Prostate gland (tissue), 2 donors: Measurements from ENCODE around the gene STRIP1. TPM values are rescaled to one million over a fixed set of nuclear protein-coding genes. Genes with fewer than 3 reads are reported as not detected.

Experiments
- DNase-seq: peaks from one replicate; pipeline ENCODE4 v3.0.0-alpha.2; 2019; ENCODE audit warnings: low spot score
- H3K27ac ChIP-seq, 2 donors: fragments of 200-600 bp; sonication (generic); 2 replicates each; pipeline ENCODE4 v1.5.1; 2017 to 2019
- H3K27me3 ChIP-seq: fragments of 200-600 bp; sonication (generic); replicated peaks from 2 replicates; pipeline ENCODE4 v1.5.1; 2019; ENCODE audit not compliant: insufficient read depth
- H3K36me3 ChIP-seq, 2 donors: fragments of 200-600 bp; sonication (generic); 1 replicate in 1 of 2; 2 replicates in 1 of 2; pipeline versions ENCODE4 v1.5.1 to v1.8.1; 2017 to 2019
- H3K4me1 ChIP-seq: fragments of 200-600 bp; sonication (generic); replicated peaks from 2 replicates; pipeline ENCODE4 v1.5.1; 2019
- H3K4me3 ChIP-seq, 2 donors: fragments of 200-600 bp; sonication (generic); 2 replicates each; pipeline ENCODE4 v1.5.1; 2017 to 2019
- H3K9me3 ChIP-seq: fragments of 200-600 bp; sonication (generic); 2 replicates; pipeline ENCODE4 v1.5.1; 2017
- POLR2A ChIP-seq: fragments of 450-650 bp; IDR thresholded peaks from one replicate; pipeline ENCODE4 v1.6.1; 2016; ENCODE audit warnings: antibody characterized with exemption, mild to moderate bottlenecking
- POLR2AphosphoS5 ChIP-seq: sonication (generic); formaldehyde crosslinking; IDR thresholded peaks from one replicate; pipeline ENCODE4 v1.6.1; 2017; ENCODE audit warnings: antibody characterized with exemption
- WGBS: methylation state at CpG from one replicate; pipeline ENCODE4 v1.1.5; 2018; 5-methylcytosine and 5-hydroxymethylcytosine counted together
- intact Hi-C: fragments of 100-400 bp; cut with DNase I; formaldehyde crosslinking; loops from one replicate; pipeline ENCODE4 v1.14.2; 2022
- total RNA-seq, 2 donors: library from RNA; depleted of rRNA; stranded (reverse); fragments of >200 nt; gene quantifications; one replicate each; pipeline ENCODE4 v1.1.0, GENCODE V29; 2016
- TF ChIP-seq, protein P1 (sequence below), 4 experiments: fragments of 200-600 bp in 2 of 4; fragments of 450-650 bp in 2 of 4; sonication (generic) in 2 of 4; IDR thresholded peaks; 1 replicate in 3 of 4; 2 replicates in 1 of 4; pipeline ENCODE4 v1.5.1; 2016 to 2019; ENCODE audit warnings: antibody characterized with exemption in 4 of 4, mild to moderate bottlenecking in 2 of 4, moderate library complexity in 2 of 4

STRIP1 gene
- total RNA-seq, 2 donors from 2014 or later = 36.8 to 73.2 TPM

DNA sequence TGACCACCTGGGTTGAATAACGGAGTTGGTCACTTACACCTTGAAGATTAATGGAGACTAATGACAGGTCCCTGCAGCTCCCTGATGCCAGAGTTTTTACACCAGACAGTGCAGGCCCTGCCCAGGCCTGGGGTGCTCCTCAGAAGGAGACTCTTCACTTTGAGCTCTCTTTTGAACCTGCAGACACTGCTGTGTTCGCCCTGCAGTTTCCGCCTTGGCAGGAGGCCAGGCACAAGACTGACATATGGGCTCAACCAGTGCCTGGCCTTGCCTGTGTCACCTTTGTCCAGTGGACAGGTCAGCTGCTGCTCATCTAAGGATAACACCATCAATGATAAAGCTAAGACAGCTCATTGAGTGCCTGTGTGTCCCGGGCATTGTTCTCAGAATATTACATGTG, 5.2 kb downstream of the STRIP1 start:
- Histone ChIP-seq H3K9me3 (no peaks in the 10 kb centered on the region), H3K27me3 (no peaks in the 10 kb centered on the region), H3K4me1 (peaks cover 3% of the 10 kb centered on the region), H3K27ac (no peak overlapping the region), H3K4me3 (no peak overlapping the region), H3K36me3 (peaks cover 14 to 21% of the 10 kb centered on the region in 2 donors)
- WGBS = 75% methylated on average over 4 of the region's 4 CpGs
- intact Hi-C loops = no loop called here
- TF ChIP-seq, protein P1, sequence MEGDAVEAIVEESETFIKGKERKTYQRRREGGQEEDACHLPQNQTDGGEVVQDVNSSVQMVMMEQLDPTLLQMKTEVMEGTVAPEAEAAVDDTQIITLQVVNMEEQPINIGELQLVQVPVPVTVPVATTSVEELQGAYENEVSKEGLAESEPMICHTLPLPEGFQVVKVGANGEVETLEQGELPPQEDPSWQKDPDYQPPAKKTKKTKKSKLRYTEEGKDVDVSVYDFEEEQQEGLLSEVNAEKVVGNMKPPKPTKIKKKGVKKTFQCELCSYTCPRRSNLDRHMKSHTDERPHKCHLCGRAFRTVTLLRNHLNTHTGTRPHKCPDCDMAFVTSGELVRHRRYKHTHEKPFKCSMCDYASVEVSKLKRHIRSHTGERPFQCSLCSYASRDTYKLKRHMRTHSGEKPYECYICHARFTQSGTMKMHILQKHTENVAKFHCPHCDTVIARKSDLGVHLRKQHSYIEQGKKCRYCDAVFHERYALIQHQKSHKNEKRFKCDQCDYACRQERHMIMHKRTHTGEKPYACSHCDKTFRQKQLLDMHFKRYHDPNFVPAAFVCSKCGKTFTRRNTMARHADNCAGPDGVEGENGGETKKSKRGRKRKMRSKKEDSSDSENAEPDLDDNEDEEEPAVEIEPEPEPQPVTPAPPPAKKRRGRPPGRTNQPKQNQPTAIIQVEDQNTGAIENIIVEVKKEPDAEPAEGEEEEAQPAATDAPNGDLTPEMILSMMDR (IDR thresholded peaks at IDR 0.05) = no peak
- no peak for TF ChIP-seq POLR2A
- TF ChIP-seq POLR2AphosphoS5 = no peak
- no peak for DNase-seq

GRCh38 chr1:110040548-110040947, 6.1 kb downstream of the STRIP1 start:
- Histone ChIP-seq H3K4me3 (no peak overlapping the region), H3K36me3 (peaks cover 18 to 21% of the 10 kb centered on the region in 2 donors), H3K4me1 (peaks cover 3% of the 10 kb centered on the region), H3K27ac (no peak overlapping the region), H3K27me3 (no peaks in the 10 kb centered on the region), H3K9me3 (no peaks in the 10 kb centered on the region)
- WGBS = 91% methylated on average over 4 of the region's 4 CpGs
- no peak for DNase-seq
- intact Hi-C loops = no loop called here
- TF ChIP-seq POLR2AphosphoS5 (no peak), POLR2A (no peak)
- TF ChIP-seq, protein P1 (IDR thresholded peaks at IDR 0.05) = no peak

- Histone ChIP-seq H3K4me3 (no peak overlapping the region), H3K27ac (no peak overlapping the region), H3K36me3 (peaks cover 18 to 21% of the 10 kb centered on the region in 2 donors), H3K9me3 (no peaks in the 10 kb centered on the region), H3K27me3 (no peaks in the 10 kb centered on the region), H3K4me1 (no peaks in the 10 kb centered on the region)
- TF ChIP-seq POLR2A = no peak
- TF ChIP-seq, protein P1 (IDR thresholded peaks at IDR 0.05) = no peak
- TF ChIP-seq POLR2AphosphoS5 = no peak
- intact Hi-C loops = no loop called here
- DNase-seq = no peak
- 98% methylated on average over 10 of the region's 10 CpGs for WGBS
Measured at GRCh38 chr1:110043016-110043415, 8.6 kb downstream of the STRIP1 start.

DNA sequence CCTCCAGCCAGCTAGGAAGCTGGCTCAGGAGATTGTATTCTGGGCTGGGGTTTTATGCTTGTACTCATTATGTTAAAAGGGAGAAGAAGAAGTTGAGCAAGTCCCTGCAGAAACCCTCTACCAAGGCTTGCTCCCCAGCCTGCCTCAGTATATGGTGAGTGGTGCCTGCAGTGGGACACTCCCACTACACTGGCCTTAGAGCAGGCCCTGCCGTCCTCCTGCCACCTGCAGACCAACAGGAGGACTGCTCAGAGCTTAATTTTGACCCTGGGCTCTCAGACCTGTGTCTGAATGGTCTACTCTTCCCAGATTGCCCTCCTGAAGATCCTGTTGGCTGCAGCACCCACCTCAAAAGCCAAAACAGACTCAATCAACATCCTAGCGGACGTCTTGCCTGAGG, 13.0 kb downstream of the STRIP1 start:
- intact Hi-C loops = no loop called here
- TF ChIP-seq POLR2A (no peak), POLR2AphosphoS5 (no peak)
- TF ChIP-seq, protein P1 (IDR thresholded peaks at IDR 0.05) = no peak
- Histone ChIP-seq H3K27ac (peak overlapping the region in 1 of 2 donors; percentile 22), H3K36me3 (peaks cover 3 to 12% of the 10 kb centered on the region in 2 donors), H3K27me3 (no peaks in the 10 kb centered on the region), H3K4me3 (no peak overlapping the region), H3K4me1 (no peaks in the 10 kb centered on the region), H3K9me3 (no peaks in the 10 kb centered on the region)
- DNase-seq = no peak
- WGBS = 77% methylated on average over 3 of the region's 3 CpGs

DNA sequence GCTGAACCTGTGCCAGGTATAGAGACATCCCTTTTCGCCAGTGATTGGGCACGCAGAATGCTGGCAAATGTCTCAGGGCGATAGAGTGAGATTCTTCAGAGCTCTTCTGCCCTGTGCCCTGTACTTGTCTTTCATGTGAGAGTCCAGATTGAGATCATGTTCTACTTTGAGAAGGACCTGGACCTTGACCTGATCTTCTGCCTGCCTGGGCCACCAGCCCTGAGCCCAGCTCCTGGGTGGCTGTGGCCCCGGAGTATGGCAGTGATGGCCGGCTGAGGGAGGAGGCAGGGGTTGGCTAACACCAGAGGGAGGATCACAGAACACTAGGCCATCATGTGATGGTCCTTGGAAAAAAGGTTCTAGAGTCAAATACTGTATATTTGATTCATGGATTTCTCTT, 13.8 kb downstream of the STRIP1 start:
- H3K27me3 ChIP-seq = no peaks in the 10 kb centered on the region
- no peaks in the 10 kb centered on the region for H3K4me1 ChIP-seq
- TF ChIP-seq POLR2A (no peak), POLR2AphosphoS5 (no peak)
- TF ChIP-seq, protein P1 (IDR thresholded peaks at IDR 0.05) = no peak
- no peak overlapping the region for H3K27ac ChIP-seq
- peaks cover 6 to 12% of the 10 kb centered on the region in 2 donors for H3K36me3 ChIP-seq
- H3K9me3 ChIP-seq = no peaks in the 10 kb centered on the region
- intact Hi-C loops = no loop called here
- no peak overlapping the region for H3K4me3 ChIP-seq
- 85% methylated on average over 5 of the region's 5 CpGs for WGBS
- DNase-seq = no peak
